Measurements from ENCODE around the gene ARL15.

Gene ARL15

GRCh38 chr5:53932351-53932750 lies 378.0 kb downstream of the ARL15 start:
- no peak overlapping the region for H3K4me3 ChIP-seq (ENCODE audit: low read depth, low read length)
- DNase-seq (ENCODE audit: low read depth): no peak
- no peak for TF ChIP-seq CTCF (IDR thresholded peaks at IDR 0.05; ENCODE audit: insufficient read depth, low read depth, low read length, missing control alignments)

GRCh38 chr5:53930457-53930856 lies 379.9 kb downstream of the ARL15 start:
- no peak for DNase-seq (ENCODE audit: low read depth)
- TF ChIP-seq CTCF (IDR thresholded peaks at IDR 0.05; ENCODE audit: insufficient read depth, low read depth, low read length, missing control alignments): no peak
- no peak overlapping the region for H3K4me3 ChIP-seq (ENCODE audit: low read depth, low read length)

DNA sequence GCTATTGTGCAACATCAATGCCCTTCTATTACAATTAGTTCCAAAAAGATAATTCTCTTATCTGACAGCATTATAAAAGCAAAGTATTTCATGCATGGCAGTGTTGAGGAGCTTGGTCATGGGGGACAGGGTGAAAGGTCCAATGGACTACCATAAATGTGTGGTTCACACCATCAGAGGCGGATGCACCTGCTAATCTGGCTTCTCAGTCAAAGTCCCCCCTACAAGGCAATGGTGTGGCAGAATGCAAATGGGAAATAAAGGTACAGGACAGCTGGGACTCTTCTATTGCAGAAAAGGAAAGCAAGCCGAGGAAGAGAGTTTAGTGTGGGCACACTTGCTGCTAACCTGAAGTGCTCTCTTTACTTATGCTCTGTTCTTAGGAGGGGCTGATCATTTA lies 380.8 kb downstream of the ARL15 start:
- no peak overlapping the region for H3K4me3 ChIP-seq (ENCODE audit: low read depth, low read length)
- no peak for TF ChIP-seq CTCF (IDR thresholded peaks at IDR 0.05; ENCODE audit: insufficient read depth, low read depth, low read length, missing control alignments)
- no peak for DNase-seq (ENCODE audit: low read depth)

GRCh38 chr5:53929152-53929551 lies 381.2 kb downstream of the ARL15 start:
- H3K4me3 ChIP-seq (ENCODE audit: low read depth, low read length): no peak overlapping the region
- no peak for DNase-seq (ENCODE audit: low read depth)
- no peak for TF ChIP-seq CTCF (IDR thresholded peaks at IDR 0.05; ENCODE audit: insufficient read depth, low read depth, low read length, missing control alignments)

GRCh38 chr5:53928641-53929040 lies 381.7 kb downstream of the ARL15 start:
- no peak for TF ChIP-seq CTCF (IDR thresholded peaks at IDR 0.05; ENCODE audit: insufficient read depth, low read depth, low read length, missing control alignments)
- no peak overlapping the region for H3K4me3 ChIP-seq (ENCODE audit: low read depth, low read length)
- no peak for DNase-seq (ENCODE audit: low read depth)

DNA sequence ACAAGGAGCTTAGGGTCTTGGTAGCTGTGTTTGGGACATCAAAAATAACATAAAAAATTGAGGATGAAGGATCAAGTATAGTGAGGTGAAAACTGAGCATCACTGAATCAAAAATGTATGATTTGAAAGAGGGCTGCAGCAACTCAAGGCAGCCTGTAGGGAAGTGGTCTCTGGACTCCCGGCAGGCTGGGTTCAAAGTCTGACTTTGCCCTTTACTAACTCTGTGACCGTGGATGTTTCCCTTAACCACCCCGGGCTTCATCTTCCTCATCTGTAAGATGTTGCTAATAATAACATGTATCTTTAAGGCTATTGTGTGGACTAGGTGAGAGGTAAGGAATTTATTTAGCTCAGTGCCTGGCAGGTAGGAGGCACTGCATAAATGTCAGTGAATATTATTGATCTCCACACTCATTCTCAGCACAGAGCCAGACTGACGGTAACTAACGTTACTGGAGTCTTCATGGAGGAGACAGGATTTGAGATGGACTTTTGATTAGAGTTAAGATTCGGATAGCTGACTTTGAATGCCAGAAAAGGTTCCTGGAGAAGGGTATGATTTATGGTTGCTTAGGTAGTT lies 382.6 kb downstream of the ARL15 start:
- no peak for DNase-seq (ENCODE audit: low read depth)
- TF ChIP-seq CTCF (IDR thresholded peaks at IDR 0.05; ENCODE audit: insufficient read depth, low read depth, low read length, missing control alignments): no peak
- H3K4me3 ChIP-seq (ENCODE audit: low read depth, low read length): no peak overlapping the region

- no peak for DNase-seq (ENCODE audit: low read depth)
- TF ChIP-seq CTCF (IDR thresholded peaks at IDR 0.05; ENCODE audit: insufficient read depth, low read depth, low read length, missing control alignments): no peak
Observed at GRCh38 chr5:53926026-53926425, 384.3 kb downstream of the ARL15 start.

More at GRCh38 chr5:53926026-53926425, 384.3 kb downstream of the ARL15 start:
- no peak overlapping the region for H3K4me3 ChIP-seq (ENCODE audit: low read depth, low read length)

All from GM12865 (cell line).